DND-41 (cell line): ENCODE measurements around the gene RARB.

Experiments used
- ATAC-seq: fragments of 200-7000 bp; cut with Tn5 transposase; 3 replicates; pipeline ENCODE4 v1.9.1; 2021; ENCODE audit warnings: low read depth; ENCODE audit not compliant: insufficient read depth
- DNase-seq: peaks from one replicate; pipeline ENCODE4 v3.0.0-alpha.2; 2020
- H2AFZ ChIP-seq: 2 replicates; pipeline ENCODE4 v1.6.0; 2012; ENCODE audit warnings: low read depth, low read length
- H3K27ac ChIP-seq: 2 replicates; pipeline ENCODE4 v1.5.1; 2012; ENCODE audit warnings: low read length, inconsistent platforms
- H3K27me3 ChIP-seq: fragments of 200-600 bp; sonication (generic); 2 replicates; pipeline ENCODE4 v1.6.0; 2012; ENCODE audit warnings: low read length, mild to moderate bottlenecking, inconsistent platforms; ENCODE audit not compliant: insufficient read depth, poor library complexity
- H3K36me3 ChIP-seq: 2 replicates; pipeline ENCODE4 v1.5.1; 2012; ENCODE audit warnings: low read length, inconsistent platforms; ENCODE audit not compliant: insufficient read depth
- H3K4me1 ChIP-seq: 2 replicates; pipeline ENCODE4 v1.5.1; 2012; ENCODE audit warnings: mild to moderate bottlenecking, low read length; ENCODE audit not compliant: insufficient read depth
- H3K4me2 ChIP-seq: 2 replicates; pipeline ENCODE4 v1.6.0; 2012; ENCODE audit warnings: mild to moderate bottlenecking, moderate library complexity, low read length, inconsistent platforms; ENCODE audit not compliant: insufficient read depth
- H3K4me3 ChIP-seq, 2 experiments: fragments of 200-600 bp in 1 of 2; shearing (Covaris generic) in 1 of 2; 2 replicates each; pipeline ENCODE4 v1.5.1; 2012 to 2016; ENCODE audit warnings: inconsistent platforms in 2 of 2, low read length in 2 of 2, mild to moderate bottlenecking in 2 of 2, low read depth in 1 of 2, moderate library complexity in 1 of 2
- H3K79me2 ChIP-seq: 2 replicates; pipeline ENCODE4 v1.6.0; 2012; ENCODE audit warnings: low read length, inconsistent platforms; ENCODE audit not compliant: insufficient read depth
- H3K9ac ChIP-seq: 2 replicates; pipeline ENCODE4 v1.6.0; 2012; ENCODE audit warnings: low read depth, mild to moderate bottlenecking, inconsistent platforms, low read length, moderate library complexity
- H3K9me3 ChIP-seq: 2 replicates; pipeline ENCODE4 v1.5.1; 2012; ENCODE audit warnings: low read length, moderate library complexity, mild to moderate bottlenecking, inconsistent platforms; ENCODE audit not compliant: insufficient read depth, severe bottlenecking
- H4K20me1 ChIP-seq: 2 replicates; pipeline ENCODE4 v1.6.0; 2012; ENCODE audit warnings: low read length; ENCODE audit not compliant: insufficient read depth
- EZH2 ChIP-seq: IDR thresholded peaks from 3 replicates; pipeline ENCODE4 v1.6.1; 2012; ENCODE audit warnings: borderline replicate concordance, low read depth, mild to moderate bottlenecking, moderate library complexity, low read length, inconsistent platforms; ENCODE audit not compliant: severe bottlenecking
- TF ChIP-seq, protein P1 (sequence below): IDR thresholded peaks from 2 replicates; pipeline ENCODE4 v1.5.1; 2012; ENCODE audit warnings: borderline replicate concordance, low read length, moderate library complexity, mild to moderate bottlenecking; ENCODE audit not compliant: poor library complexity, severe bottlenecking; ENCODE audit errors: extremely low read depth

Gene RARB

DNA sequence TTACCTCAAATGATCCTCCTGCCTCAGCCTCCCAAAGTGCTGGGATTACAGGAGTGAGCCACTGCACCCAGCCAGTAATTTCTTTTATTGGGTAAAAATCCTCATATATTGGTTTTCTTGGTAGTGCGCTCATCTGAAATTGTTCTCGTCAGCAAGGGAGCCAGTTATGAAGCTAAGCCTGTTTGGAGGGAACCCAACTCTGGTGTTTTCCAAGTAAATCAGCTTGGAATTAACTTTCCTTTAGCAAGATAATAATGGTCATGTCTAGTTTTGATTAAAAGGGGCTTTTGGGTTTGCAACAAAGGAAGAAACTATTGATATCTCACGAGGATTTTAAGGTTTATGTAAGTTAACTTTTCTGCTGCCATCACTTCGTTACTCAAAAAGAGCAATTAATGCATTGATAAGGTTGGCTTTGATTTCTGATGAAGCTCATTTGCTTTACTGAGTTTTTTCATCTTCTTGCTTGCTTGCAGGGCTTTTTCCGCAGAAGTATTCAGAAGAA is 72.7 kb downstream of the RARB start:
- H3K79me2 ChIP-seq = no peaks in the 10 kb centered on the region
- H2AFZ ChIP-seq = no peak overlapping the region
- no peaks in the 10 kb centered on the region for H3K9me3 ChIP-seq
- no peak overlapping the region for H3K27ac ChIP-seq
- H3K36me3 ChIP-seq = no peaks in the 10 kb centered on the region
- no peaks in the 10 kb centered on the region for H3K4me1 ChIP-seq
- no peak for ATAC-seq
- no peak for DNase-seq
- H3K4me2 ChIP-seq = no peak overlapping the region
- H3K27me3 ChIP-seq = no peaks in the 10 kb centered on the region
- H3K9ac ChIP-seq = no peak overlapping the region
- no peak overlapping the region for H3K4me3 ChIP-seq
- H4K20me1 ChIP-seq = no peaks in the 10 kb centered on the region
- TF ChIP-seq, protein P1, sequence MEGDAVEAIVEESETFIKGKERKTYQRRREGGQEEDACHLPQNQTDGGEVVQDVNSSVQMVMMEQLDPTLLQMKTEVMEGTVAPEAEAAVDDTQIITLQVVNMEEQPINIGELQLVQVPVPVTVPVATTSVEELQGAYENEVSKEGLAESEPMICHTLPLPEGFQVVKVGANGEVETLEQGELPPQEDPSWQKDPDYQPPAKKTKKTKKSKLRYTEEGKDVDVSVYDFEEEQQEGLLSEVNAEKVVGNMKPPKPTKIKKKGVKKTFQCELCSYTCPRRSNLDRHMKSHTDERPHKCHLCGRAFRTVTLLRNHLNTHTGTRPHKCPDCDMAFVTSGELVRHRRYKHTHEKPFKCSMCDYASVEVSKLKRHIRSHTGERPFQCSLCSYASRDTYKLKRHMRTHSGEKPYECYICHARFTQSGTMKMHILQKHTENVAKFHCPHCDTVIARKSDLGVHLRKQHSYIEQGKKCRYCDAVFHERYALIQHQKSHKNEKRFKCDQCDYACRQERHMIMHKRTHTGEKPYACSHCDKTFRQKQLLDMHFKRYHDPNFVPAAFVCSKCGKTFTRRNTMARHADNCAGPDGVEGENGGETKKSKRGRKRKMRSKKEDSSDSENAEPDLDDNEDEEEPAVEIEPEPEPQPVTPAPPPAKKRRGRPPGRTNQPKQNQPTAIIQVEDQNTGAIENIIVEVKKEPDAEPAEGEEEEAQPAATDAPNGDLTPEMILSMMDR = no peak
- TF ChIP-seq EZH2 = no peak

DNA sequence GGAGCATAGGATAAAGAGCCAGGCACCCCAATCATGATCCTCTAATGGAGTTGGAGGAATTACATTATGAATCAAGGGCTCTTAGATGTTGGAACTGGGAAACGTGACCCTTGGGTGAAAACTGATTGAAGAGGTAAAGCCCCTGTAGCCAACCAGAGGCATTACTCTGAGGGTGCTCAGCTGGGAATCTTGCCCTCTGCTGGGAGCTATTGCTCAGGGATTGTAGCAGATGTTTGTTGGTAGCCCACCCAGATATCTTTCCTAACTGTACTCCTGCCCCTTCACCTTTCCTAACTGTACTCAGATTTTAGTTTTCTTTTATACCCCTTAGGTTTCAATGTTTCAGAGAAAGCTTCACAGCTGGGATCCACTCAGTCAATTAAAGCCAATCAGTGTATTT is 74.2 kb downstream of the RARB start:
- Histone ChIP-seq H3K4me2 (no peak overlapping the region), H3K9ac (no peak overlapping the region), H3K4me3 (no peak overlapping the region), H3K4me1 (no peaks in the 10 kb centered on the region), H3K79me2 (no peaks in the 10 kb centered on the region), H3K27me3 (no peaks in the 10 kb centered on the region), H3K9me3 (no peaks in the 10 kb centered on the region), H4K20me1 (no peaks in the 10 kb centered on the region), H2AFZ (no peak overlapping the region), H3K27ac (no peak overlapping the region), H3K36me3 (no peaks in the 10 kb centered on the region)
- ATAC-seq (no peak), DNase-seq (no peak)
- TF ChIP-seq, protein P1 = no peak
- no peak for TF ChIP-seq EZH2

DNA sequence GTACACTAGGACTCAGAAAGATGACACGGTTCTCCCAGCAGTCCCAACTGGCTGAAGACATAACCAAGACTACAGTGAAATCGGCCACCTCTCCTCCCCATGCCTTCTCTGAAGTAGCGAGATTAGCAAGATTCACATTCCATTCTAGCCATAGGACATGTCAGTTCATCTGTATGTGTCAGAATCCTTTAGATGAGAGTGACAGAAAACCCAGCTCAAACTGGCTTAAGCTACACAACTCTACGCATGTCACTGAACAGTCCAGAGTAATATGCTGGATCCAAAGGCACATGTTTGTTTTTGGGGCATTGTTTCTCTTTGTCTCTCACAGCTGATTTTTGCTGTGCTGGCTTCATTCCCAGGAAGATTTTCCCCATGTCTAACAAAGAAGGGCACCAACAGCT is 75.8 kb downstream of the RARB start:
- Histone ChIP-seq H3K27ac (no peak overlapping the region), H3K27me3 (no peaks in the 10 kb centered on the region), H3K9ac (no peak overlapping the region), H3K4me1 (no peaks in the 10 kb centered on the region), H3K36me3 (no peaks in the 10 kb centered on the region), H3K4me2 (no peak overlapping the region), H3K79me2 (no peaks in the 10 kb centered on the region), H4K20me1 (no peaks in the 10 kb centered on the region), H3K4me3 (no peak overlapping the region), H2AFZ (no peak overlapping the region), H3K9me3 (no peaks in the 10 kb centered on the region)
- DNase-seq = no peak
- no peak for TF ChIP-seq EZH2
- ATAC-seq = no peak

DNA sequence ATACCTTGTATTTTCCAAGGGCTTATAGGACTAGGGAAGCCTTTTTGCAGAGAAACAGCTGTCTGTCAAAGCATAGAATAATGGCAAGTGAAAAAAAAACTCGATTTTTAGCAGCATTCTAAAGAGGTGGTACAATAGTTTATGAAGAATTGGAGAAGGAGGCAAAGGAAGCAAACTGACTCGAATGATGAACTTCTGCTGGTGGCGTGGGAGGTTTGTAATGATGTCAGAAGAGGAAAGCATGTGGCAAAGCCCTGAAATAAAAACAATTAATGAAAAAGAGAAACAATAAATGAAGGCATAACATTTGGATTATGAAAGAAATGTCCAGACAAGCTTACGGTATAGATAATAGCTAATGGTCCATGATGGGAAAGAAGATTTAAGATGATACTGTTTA is 77.5 kb downstream of the RARB start:
- Histone ChIP-seq H4K20me1 (no peaks in the 10 kb centered on the region), H3K36me3 (no peaks in the 10 kb centered on the region), H3K4me1 (no peaks in the 10 kb centered on the region), H3K9ac (no peak overlapping the region), H2AFZ (no peak overlapping the region), H3K4me2 (no peak overlapping the region), H3K4me3 (no peak overlapping the region), H3K27me3 (no peaks in the 10 kb centered on the region), H3K9me3 (no peaks in the 10 kb centered on the region), H3K79me2 (no peaks in the 10 kb centered on the region), H3K27ac (no peak overlapping the region)
- no peak for ATAC-seq
- TF ChIP-seq, protein P1 = no peak
- TF ChIP-seq EZH2 = no peak
- DNase-seq = no peak
